Measurements from ENCODE around the gene PAFAH1B2.

PAFAH1B2 gene

DNA sequence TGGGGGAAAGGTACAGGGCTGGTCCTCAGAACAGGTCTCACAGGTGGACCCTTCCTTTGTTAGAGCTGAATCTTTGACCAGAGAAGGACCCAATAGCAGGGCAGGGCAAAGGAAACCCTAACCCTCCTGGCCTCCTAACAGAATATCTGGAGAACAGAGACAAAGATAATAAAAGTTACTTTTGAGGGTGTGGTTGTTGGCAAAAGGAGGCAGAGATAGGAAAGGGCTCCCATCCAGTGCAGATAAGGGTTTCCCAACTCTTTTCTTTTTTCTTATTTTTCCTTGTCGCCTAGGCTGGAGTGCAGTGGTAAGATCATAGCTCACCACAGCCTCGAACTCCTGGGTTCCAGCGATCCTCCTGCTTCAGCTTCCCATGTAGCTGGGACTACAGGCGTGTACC, 75.9 kb downstream of the PAFAH1B2 start:
- Histone ChIP-seq H3K9me3 (ENCODE audit: severe bottlenecking) (no peaks in the 10 kb centered on the region), H3K4me3 (ENCODE audit: low read depth, low read length) (no peak overlapping the region), H3K36me3 (peaks cover 74% of the 10 kb centered on the region), H3K27ac (no peak overlapping the region), H3K27me3 (ENCODE audit: insufficient read depth, low read depth, severe bottlenecking) (no peaks in the 10 kb centered on the region)
- no peak for DNase-seq
- TF ChIP-seq, protein P1, sequence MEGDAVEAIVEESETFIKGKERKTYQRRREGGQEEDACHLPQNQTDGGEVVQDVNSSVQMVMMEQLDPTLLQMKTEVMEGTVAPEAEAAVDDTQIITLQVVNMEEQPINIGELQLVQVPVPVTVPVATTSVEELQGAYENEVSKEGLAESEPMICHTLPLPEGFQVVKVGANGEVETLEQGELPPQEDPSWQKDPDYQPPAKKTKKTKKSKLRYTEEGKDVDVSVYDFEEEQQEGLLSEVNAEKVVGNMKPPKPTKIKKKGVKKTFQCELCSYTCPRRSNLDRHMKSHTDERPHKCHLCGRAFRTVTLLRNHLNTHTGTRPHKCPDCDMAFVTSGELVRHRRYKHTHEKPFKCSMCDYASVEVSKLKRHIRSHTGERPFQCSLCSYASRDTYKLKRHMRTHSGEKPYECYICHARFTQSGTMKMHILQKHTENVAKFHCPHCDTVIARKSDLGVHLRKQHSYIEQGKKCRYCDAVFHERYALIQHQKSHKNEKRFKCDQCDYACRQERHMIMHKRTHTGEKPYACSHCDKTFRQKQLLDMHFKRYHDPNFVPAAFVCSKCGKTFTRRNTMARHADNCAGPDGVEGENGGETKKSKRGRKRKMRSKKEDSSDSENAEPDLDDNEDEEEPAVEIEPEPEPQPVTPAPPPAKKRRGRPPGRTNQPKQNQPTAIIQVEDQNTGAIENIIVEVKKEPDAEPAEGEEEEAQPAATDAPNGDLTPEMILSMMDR (IDR thresholded peaks at IDR 0.05; ENCODE audit: low read depth, low read length): no peak

DNA sequence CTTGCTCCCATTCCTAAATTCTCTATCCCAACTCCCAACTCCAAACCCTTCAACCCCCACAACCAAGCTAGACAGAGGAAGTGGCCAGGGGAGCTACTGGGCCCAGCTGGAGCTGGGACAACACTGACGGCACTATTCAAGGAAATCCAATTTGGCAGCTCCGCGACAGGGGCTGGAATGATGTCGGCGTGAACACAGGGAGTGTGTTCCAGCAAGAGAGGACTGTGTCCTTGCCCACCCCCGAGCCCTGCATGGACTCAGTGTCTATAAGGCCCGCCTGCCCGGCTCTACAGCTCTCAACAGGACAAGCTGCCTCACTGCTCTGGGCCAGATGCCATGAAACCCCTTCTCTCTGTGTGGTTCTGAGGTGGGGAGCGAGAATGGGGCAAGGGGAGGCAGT, 76.5 kb downstream of the PAFAH1B2 start:
- H3K4me3 ChIP-seq (ENCODE audit: low read depth, low read length): no peak overlapping the region
- no peaks in the 10 kb centered on the region for H3K9me3 ChIP-seq (ENCODE audit: severe bottlenecking)
- no peak for DNase-seq
- no peak overlapping the region for H3K27ac ChIP-seq
- H3K27me3 ChIP-seq (ENCODE audit: insufficient read depth, low read depth, severe bottlenecking): no peaks in the 10 kb centered on the region
- peaks cover 79% of the 10 kb centered on the region for H3K36me3 ChIP-seq
- TF ChIP-seq, protein P1 (IDR thresholded peaks at IDR 0.05; ENCODE audit: low read depth, low read length): no peak

DNA sequence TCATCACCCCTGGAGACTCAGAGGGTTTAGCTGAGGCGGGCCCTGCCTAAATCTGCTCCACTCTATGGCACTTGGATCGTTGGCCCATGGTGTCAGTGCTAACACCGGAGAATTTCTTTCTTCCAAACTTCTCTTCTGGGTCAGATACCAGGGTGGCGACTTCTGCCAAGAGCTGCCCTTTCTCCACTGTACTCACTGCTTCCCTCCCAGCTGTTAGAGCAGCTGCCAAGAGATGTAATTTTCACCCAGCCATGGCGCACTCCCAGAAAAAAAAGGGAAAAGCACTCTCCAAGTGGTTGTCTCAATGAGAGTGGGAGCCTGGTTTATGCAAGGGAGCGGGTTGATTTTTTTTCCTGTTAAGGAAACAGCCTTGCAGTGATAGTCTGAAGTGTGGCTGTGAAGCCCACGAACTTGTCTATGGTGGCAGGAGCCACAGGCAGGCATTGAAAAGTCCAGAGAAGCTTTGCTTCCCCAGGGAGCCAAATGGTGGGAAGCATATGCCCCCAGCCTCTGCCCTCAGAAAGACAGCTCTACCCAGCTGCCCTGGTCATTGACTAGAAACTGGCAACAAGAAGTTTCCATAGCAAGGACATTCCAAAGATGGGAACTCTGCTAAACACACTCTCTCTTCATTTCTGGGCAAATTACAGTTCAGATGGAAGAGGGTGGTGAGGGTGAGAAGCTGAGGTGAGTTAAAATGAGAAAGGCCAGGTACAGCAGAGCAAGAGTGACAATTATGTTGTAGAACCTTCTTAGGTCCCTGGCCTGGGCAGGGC, 77.1 kb downstream of the PAFAH1B2 start:
- Histone ChIP-seq H3K4me3 (ENCODE audit: low read depth, low read length) (no peak overlapping the region), H3K36me3 (peaks cover 79% of the 10 kb centered on the region), H3K27me3 (ENCODE audit: insufficient read depth, low read depth, severe bottlenecking) (no peaks in the 10 kb centered on the region), H3K27ac (no peak overlapping the region), H3K9me3 (ENCODE audit: severe bottlenecking) (no peaks in the 10 kb centered on the region)
- no peak for DNase-seq
- TF ChIP-seq, protein P1 (IDR thresholded peaks at IDR 0.05; ENCODE audit: low read depth, low read length): no peak

DNA sequence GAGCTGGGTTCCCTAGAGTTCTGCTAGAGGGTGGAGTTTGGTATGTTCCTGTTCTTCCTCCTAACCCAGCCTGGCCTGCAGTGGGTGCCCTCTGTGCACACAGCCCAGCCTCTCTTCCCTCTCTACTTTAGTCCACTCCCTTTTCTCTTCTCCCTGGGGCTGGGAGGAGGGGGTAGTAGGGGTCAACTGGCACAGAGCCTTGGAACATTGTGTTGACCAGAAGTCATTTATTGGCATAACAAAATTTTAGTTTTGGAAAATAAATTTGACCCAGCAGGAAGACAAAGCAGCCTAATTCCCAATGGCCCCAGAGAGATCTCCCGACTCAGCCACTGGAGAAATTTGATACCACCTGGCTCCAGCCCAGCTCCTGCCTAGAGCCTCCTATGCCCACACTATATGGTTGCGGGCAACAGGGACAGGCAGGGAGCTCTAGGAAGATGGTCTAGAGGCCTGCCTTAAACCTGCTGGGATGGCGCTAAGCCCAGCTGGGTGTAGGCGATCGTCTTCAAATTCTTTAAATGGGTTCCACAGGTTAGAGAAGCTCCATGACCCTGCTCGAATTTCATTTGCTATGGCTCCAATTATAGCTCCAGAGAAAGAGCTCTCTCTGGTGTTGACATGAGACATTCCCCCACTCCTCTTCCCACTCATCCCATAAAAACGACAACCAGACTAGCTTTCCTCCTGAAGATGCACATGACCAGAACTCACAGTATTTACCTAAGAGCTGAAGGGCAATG, 77.9 kb downstream of the PAFAH1B2 start:
- H3K9me3 ChIP-seq (ENCODE audit: severe bottlenecking): no peaks in the 10 kb centered on the region
- H3K4me3 ChIP-seq (ENCODE audit: low read depth, low read length): no peak overlapping the region
- no peaks in the 10 kb centered on the region for H3K27me3 ChIP-seq (ENCODE audit: insufficient read depth, low read depth, severe bottlenecking)
- H3K36me3 ChIP-seq: peaks cover 79% of the 10 kb centered on the region
- no peak for DNase-seq
- TF ChIP-seq, protein P1 (IDR thresholded peaks at IDR 0.05; ENCODE audit: low read depth, low read length): no peak
- no peak overlapping the region for H3K27ac ChIP-seq

DNA sequence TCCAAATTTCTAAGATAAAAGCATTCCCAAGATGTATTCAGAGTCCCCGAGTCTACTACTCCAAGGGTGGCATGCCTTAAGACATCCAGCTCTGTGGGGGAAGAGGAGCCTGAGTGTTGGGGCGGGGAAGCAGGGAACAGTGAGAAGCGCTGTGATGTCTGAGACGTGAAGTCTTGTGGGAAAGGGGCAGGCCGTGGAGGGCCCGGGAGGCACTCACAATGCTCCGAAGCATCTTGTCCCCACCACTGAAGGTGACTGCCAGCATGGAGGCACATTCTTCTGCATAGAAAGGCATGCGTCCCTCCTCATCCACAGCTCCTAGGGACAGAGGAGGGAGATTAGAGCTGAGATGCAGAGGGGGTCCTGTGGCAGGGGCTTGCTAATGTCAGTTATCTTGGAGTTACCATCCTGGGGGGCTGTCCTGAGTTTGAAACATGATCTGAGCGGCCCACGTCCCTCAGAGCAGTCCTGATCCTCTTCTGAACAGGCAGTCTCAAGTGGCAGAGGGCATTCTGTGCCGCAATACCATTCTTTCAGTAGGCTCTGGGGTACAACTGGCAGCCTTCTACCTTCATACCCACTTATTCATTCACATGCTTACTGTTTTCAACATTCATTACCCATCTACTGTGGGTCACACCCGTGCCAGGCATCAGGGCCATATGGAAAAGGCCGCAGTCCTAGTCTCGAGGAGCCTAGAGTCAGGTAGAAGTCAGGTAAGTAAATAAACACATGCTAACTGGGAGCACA, 79.1 kb downstream of the PAFAH1B2 start:
- H3K9me3 ChIP-seq (ENCODE audit: severe bottlenecking): no peaks in the 10 kb centered on the region
- TF ChIP-seq, protein P1 (IDR thresholded peaks at IDR 0.05; ENCODE audit: low read depth, low read length): no peak
- H3K36me3 ChIP-seq: peaks cover 80% of the 10 kb centered on the region
- DNase-seq: no peak
- H3K27me3 ChIP-seq (ENCODE audit: insufficient read depth, low read depth, severe bottlenecking): no peaks in the 10 kb centered on the region
- H3K27ac ChIP-seq: no peak overlapping the region
- no peak overlapping the region for H3K4me3 ChIP-seq (ENCODE audit: low read depth, low read length)
